CD4-positive, alpha-beta T cell treated with Interleukin-6 for 4 hours (primary cell): ENCODE results near the gene ZNF423.
A peak's percentile ranks its signal among the peaks of the same experiment; 100 is the strongest.

ENCODE experiments used
- DNase-seq: peaks from one replicate; pipeline ENCODE4 v3.0.0-alpha.2; 2020; ENCODE audit warnings: mixed read lengths

Gene ZNF423

GRCh38 chr16:49594685-49595498, 261.0 kb downstream of the ZNF423 start:
- DNase-seq: no peak

GRCh38 chr16:49594153-49594552, 261.8 kb downstream of the ZNF423 start:
- no peak for DNase-seq

- DNase-seq: no peak
These were observed 262.4 kb downstream of the ZNF423 start for GRCh38 chr16:49593424-49594040.

GRCh38 chr16:49592546-49593423, 263.1 kb downstream of the ZNF423 start:
- DNase-seq: peak; percentile 67

DNA sequence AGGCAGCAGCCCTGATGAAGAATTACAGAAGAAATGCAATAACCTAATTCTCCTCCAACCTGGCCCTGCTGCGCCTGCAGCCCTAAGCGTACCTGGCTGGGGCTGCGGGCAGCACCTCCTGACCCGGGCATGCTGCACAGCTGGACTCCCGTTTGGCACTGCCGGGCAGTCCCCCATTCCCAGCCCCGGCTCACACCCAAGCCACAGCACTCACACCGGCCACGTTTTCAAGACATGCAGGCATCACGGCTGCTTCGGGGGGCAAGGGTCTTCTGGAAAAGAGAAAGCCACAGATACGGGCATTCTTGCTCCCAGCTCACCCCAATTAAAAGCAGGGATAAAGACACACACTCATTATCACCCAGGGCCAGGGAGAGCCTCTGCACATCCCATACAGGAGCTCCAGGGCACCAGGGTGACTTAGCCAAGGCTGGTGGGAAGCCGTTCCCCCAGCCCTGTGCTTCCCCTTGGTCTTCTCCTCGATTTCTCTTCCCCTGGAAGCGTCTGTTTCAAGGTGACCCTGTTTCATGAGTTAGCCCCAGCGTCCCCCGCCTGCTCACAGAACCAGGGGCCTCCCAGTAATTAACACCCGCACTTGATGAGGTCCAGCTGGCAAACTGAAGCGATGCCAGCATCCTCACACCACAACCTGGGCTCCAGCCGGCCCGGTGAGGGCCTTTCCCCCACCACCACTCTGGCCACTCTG, 265.6 kb downstream of the ZNF423 start:
- no peak for DNase-seq

DNA sequence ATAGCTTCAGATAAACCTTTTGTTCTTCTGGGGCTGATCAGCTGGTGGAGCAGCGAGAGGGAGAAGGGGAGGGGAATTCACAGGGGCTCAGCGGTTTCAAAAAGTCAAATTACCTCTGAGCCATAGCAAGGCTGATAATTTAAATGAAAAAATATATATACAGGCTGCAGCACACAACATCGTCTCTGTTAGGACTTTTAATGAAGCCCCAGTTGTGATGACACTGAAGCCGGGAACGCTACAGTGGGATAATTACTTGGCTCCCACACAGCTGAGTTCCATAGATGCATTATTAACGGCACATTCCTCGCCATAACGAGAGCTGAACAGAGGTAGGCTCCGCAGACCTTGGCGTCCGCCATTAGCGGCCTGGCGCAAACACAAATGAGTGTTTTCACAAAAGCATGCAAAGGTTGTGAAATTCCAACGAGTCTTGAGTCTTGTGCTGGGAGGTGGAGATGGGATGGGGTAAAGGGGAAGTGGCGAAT, 266.3 kb downstream of the ZNF423 start:
- no peak for DNase-seq

GRCh38 chr16:49588729-49589384, 267.1 kb downstream of the ZNF423 start:
- DNase-seq: no peak

- DNase-seq: no peak
These were observed 267.9 kb downstream of the ZNF423 start for GRCh38 chr16:49588026-49588425.

DNA sequence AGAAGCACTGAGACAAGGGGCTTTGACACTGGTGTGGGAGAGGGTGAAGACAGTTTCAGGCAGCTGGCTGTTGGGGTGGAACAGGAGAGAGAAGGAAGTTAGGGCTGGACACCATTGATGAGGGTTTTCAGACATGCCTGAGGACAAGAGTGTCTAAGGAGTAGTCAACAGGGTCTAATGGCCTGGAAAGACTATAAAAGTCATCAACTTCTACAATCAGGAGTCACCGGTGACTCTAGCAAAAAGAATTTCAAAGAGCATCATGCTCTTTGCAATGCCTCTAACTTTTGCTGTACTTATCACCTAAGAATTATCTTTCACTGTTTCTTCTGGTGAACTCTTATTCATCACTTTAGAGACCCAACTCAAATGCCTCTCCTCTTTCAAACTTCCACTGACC, 268.4 kb downstream of the ZNF423 start:
- DNase-seq: no peak

- no peak for DNase-seq
These were observed 269.2 kb downstream of the ZNF423 start for GRCh38 chr16:49586466-49587450.

- no peak for DNase-seq
These were observed 270.6 kb downstream of the ZNF423 start for GRCh38 chr16:49585143-49585832.

DNA sequence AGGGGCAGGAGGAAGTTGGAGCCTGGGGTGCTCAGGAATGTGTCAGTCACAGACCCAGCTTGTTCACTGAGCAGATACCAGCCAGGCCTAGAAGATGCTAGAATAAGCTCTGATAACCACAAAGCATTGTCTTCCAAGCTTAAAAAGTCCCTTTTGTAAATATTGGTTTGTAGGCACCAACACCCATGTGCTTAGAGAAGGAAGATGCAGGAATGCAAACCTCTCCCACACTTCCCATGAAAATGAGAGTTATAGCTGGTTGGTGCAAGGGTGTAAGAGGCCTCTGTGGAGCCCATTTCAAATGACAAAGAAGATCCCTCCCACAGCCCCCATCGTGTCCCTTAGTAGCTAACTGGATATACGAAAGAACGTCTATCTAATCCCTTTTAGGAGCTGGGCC, 272.0 kb downstream of the ZNF423 start:
- DNase-seq: no peak

GRCh38 chr16:49581630-49582298, 274.1 kb downstream of the ZNF423 start:
- DNase-seq: no peak

GRCh38 chr16:49580751-49581303, 275.1 kb downstream of the ZNF423 start:
- DNase-seq: no peak

DNA sequence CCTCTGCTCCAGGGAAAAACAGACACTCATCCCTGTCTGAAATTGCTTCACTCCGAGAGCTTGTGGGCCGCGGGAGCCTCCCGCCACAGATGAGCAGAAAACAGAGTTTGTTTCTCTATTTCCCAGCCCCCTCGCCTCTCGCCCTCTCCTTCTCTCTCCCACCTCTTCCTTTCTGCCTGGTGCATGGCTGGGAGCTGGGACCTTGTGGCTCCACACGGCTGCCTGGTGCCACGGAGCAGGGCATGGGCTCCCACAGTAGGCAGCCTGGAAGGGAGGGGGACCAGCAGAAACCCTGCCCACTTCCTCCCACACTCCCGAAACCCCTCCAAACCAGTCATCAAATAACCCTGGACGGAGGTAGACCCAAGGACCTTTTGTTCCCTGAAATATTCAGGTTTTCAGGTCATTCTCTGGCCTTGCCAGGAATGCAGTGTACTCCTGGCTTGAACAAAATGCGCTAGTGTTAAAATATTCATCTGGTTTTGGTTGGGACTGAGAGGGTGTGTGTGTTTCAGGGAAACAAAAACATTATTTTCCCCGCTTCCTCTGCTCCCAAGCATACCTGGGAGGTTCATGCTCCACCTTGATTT, 277.4 kb downstream of the ZNF423 start:
- no peak for DNase-seq

DNA sequence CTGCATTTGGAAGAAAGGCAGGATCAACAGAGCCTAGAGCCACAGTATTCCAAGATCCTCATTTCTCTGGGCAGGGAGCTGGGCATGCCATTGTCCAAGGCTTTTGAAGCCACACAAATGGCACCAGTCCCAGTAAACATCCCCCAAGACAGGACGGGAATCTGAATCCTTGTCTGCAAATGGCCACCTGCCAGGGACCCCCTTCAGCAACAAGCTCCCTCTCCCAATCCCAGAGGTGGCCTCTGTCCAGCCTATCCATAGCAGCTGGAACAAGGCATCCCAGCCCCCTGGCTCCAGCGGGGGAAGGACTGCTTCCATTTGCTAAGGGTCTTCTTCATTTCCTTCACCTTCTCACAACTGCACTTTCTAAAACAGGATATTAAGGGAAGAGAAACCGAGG, 277.9 kb downstream of the ZNF423 start:
- no peak for DNase-seq

DNA sequence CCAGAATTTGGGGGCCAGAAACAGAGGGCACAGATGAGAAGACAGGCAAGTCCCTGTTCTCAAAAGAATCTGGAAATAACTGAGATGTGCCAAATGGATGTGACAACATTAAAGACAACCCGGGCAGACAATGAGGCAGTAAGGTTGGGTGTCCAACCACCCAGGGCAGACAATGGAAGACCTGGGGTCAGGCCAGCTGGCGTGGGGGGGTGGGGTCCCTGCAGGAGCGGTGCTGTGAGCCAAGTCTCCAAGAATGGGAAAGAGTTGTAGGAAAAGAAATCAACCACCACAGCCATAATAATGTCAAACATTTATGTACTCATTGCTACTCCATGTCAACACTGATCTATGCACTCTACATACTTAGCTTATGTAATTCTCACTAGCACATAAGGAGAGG, 279.0 kb downstream of the ZNF423 start:
- DNase-seq: no peak

DNA sequence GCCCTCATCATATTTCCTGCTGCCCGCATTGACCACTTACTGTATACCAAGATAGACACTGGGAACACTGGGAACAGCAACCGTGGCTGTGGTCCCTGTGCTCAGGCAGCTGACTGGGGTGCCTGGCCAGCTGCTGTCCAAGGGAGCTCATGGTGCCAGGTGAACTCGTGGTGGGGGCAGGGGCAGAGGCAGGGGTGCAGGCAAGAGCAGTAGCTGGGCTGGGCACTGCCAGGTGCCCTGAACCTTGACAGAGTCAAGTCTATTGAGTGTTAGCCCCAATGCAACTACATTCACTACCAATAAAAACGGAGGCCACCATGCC, 279.8 kb downstream of the ZNF423 start:
- DNase-seq: no peak
